NCI-H146 treated with DMSO at 0.1 percent for 48 hours (cell line): Measurements from ENCODE around the gene EVX2.

Experiments used
- DNase-seq: peaks from one replicate; lab custom pipeline; 2025; ENCODE audit not compliant: unreplicated experiment; lab: John Stamatoyannopoulos, UW

The EVX2 gene

GRCh38 chr2:176096243-176096985, 12.7 kb upstream of the EVX2 start:
- DNase-seq: no peak

- DNase-seq: no peak
Measured at GRCh38 chr2:176095421-176095820, 11.7 kb upstream of the EVX2 start.

GRCh38 chr2:176094349-176094748, 10.6 kb upstream of the EVX2 start:
- no peak for DNase-seq

GRCh38 chr2:176093898-176094249, 10.1 kb upstream of the EVX2 start:
- no peak for DNase-seq

GRCh38 chr2:176093145-176093897, 9.6 kb upstream of the EVX2 start:
- DNase-seq: no peak

GRCh38 chr2:176092270-176093144, 8.7 kb upstream of the EVX2 start, which contains the start of gene HOXD13:
TSS of gene HOXD13 (plus strand) at chr2:176092721. CDS start at chr2:176092891, 170 bp downstream.
- DNase-seq: peak; percentile 70

- no peak for DNase-seq
Measured at GRCh38 chr2:176091329-176092258, 7.8 kb upstream of the EVX2 start.

GRCh38 chr2:176090862-176091261, 7.1 kb upstream of the EVX2 start:
- no peak for DNase-seq

- no peak for DNase-seq
Measured at GRCh38 chr2:176089843-176090395, 6.2 kb upstream of the EVX2 start.

- no peak for DNase-seq
Measured at GRCh38 chr2:176088937-176089842, 5.4 kb upstream of the EVX2 start.

GRCh38 chr2:176088048-176088936, 4.5 kb upstream of the EVX2 start:
- peak; percentile 19 for DNase-seq

- no peak for DNase-seq
Measured at GRCh38 chr2:176087330-176088047, 3.7 kb upstream of the EVX2 start.

GRCh38 chr2:176085861-176086771, 2.4 kb upstream of the EVX2 start:
- DNase-seq: peak; percentile 23

- DNase-seq: no peak
Measured at GRCh38 chr2:176085120-176085788, 1.5 kb upstream of the EVX2 start.

GRCh38 chr2:176084611-176085119, 903 bp upstream of the EVX2 start:
- no peak for DNase-seq
